IPS DF 4.7 (cell line): ENCODE measurements around the gene USP32.
"Not testable (repeated sequence)": the region's sequence is repeated elsewhere in the genome, so short reads cannot be mapped to it uniquely, and the experiment has no call there.

Experiments
- DNase-seq: peaks from one replicate; pipeline ENCODE4 v3.0.0-alpha.2; 2013; ENCODE audit warnings: low spot score; ENCODE audit errors: extremely low read depth

USP32 gene

GRCh38 chr17:60333628-60334031 lies 58.3 kb downstream of the USP32 start:
- no peak for DNase-seq

GRCh38 chr17:60333072-60333471 lies 58.9 kb downstream of the USP32 start:
- not testable (repeated sequence) for DNase-seq

- DNase-seq: no peak
These were observed 59.4 kb downstream of the USP32 start for GRCh38 chr17:60332574-60332973.

GRCh38 chr17:60330731-60331130 lies 61.2 kb downstream of the USP32 start:
- DNase-seq: no peak

- DNase-seq: no peak
These were observed 63.3 kb downstream of the USP32 start for GRCh38 chr17:60328679-60329078.

GRCh38 chr17:60327901-60328273 lies 64.0 kb downstream of the USP32 start:
- no peak for DNase-seq

- DNase-seq: no peak
These were observed 64.6 kb downstream of the USP32 start for GRCh38 chr17:60327134-60327900.

GRCh38 chr17:60326702-60327101 lies 65.2 kb downstream of the USP32 start:
- no peak for DNase-seq

GRCh38 chr17:60325730-60326524 lies 66.0 kb downstream of the USP32 start:
- no peak for DNase-seq

GRCh38 chr17:60323754-60324153 lies 68.2 kb downstream of the USP32 start:
- DNase-seq: no peak

- no peak for DNase-seq
These were observed 69.9 kb downstream of the USP32 start for GRCh38 chr17:60322056-60322387.

GRCh38 chr17:60321336-60322055 lies 70.4 kb downstream of the USP32 start:
- DNase-seq: no peak

- no peak for DNase-seq
These were observed 73.1 kb downstream of the USP32 start for GRCh38 chr17:60318830-60319229.

GRCh38 chr17:60318326-60318725 lies 73.6 kb downstream of the USP32 start:
- no peak for DNase-seq

- no peak for DNase-seq
These were observed 76.3 kb downstream of the USP32 start for GRCh38 chr17:60315650-60316049.

GRCh38 chr17:60314900-60315299 lies 77.0 kb downstream of the USP32 start:
- DNase-seq: not testable (repeated sequence)

- no peak for DNase-seq
These were observed 77.5 kb downstream of the USP32 start for GRCh38 chr17:60314423-60314822.

GRCh38 chr17:60311936-60312335 lies 80.0 kb downstream of the USP32 start:
- DNase-seq: no peak

- no peak for DNase-seq
These were observed 80.7 kb downstream of the USP32 start for GRCh38 chr17:60311186-60311585.

- no peak for DNase-seq
These were observed 86.8 kb downstream of the USP32 start for GRCh38 chr17:60305141-60305540.

GRCh38 chr17:60304502-60304901 lies 87.4 kb downstream of the USP32 start:
- no peak for DNase-seq

GRCh38 chr17:60303406-60304099 lies 88.4 kb downstream of the USP32 start:
- DNase-seq: no peak
